ENCODE results near the gene PSAP.

PSAP gene

GRCh38 chr10:71789871-71790270 lies 61.2 kb downstream of the PSAP start:
- Histone ChIP-seq H3F3A (ENCODE audit: insufficient read depth) (no peaks in the 10 kb centered on the region), H4K20me1 (ENCODE audit: low read depth, low read length) (no peaks in the 10 kb centered on the region), H3K27me3 (ENCODE audit: low read length) (no peaks in the 10 kb centered on the region), H3K9ac (ENCODE audit: low read length) (no peak overlapping the region), H3K4me3 (ENCODE audit: insufficient read depth, low read length, poor library complexity, severe bottlenecking) (no peak overlapping the region), H3K9me3 (ENCODE audit: insufficient read depth, low read length) (no peaks in the 10 kb centered on the region), H3K4me2 (ENCODE audit: low read depth, low read length, poor library complexity, severe bottlenecking) (no peak overlapping the region), H3K9me2 (replicated peaks; ENCODE audit: insufficient read depth, low read length) (no peaks in the 10 kb centered on the region), H3K79me2 (ENCODE audit: insufficient read depth, low read length) (no peaks in the 10 kb centered on the region), H3K27ac (ENCODE audit: low read depth, low read length) (no peak overlapping the region), H3K36me3 (ENCODE audit: low read length) (no peaks in the 10 kb centered on the region), H2AFZ (ENCODE audit: low read depth, low read length, severe bottlenecking) (no peak overlapping the region)
- TF ChIP-seq EZH2phosphoT487 (conservative IDR thresholded peaks at IDR 0.05; ENCODE audit: low read length) = no peak
- no peak for TF ChIP-seq CTCF (IDR thresholded peaks at IDR 0.05; ENCODE audit: insufficient read depth, low read length, poor library complexity, severe bottlenecking)

DNA sequence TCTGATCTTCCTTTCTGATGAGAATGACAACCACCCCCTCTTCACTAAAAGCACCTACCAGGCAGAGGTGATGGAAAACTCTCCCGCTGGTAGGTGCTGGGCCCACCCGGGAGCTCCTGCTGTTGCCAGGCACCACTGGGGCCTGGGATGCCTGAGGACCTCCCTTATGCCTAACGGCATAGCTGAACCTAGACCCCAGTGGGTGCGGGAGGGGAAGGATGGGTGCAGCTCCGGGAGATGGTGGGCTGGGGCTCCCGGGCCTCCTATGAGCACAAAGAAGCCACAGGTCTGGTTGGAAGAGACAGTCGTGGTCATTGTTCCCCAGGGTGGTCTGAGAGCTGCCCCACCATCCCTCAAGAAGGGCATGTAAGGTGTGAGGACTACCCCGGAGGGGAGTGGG lies 62.1 kb downstream of the PSAP start:
- Histone ChIP-seq H3K4me2 (ENCODE audit: low read depth, low read length, poor library complexity, severe bottlenecking) (no peak overlapping the region), H3K9ac (ENCODE audit: low read length) (no peak overlapping the region), H3K36me3 (ENCODE audit: low read length) (no peaks in the 10 kb centered on the region), H3K9me2 (replicated peaks; ENCODE audit: insufficient read depth, low read length) (no peaks in the 10 kb centered on the region), H3K27ac (ENCODE audit: low read depth, low read length) (no peak overlapping the region), H3F3A (ENCODE audit: insufficient read depth) (no peaks in the 10 kb centered on the region), H3K79me2 (ENCODE audit: insufficient read depth, low read length) (no peaks in the 10 kb centered on the region), H3K27me3 (ENCODE audit: low read length) (no peaks in the 10 kb centered on the region), H3K9me3 (ENCODE audit: insufficient read depth, low read length) (no peaks in the 10 kb centered on the region), H4K20me1 (ENCODE audit: low read depth, low read length) (no peaks in the 10 kb centered on the region), H3K4me3 (ENCODE audit: insufficient read depth, low read length, poor library complexity, severe bottlenecking) (no peak overlapping the region), H2AFZ (ENCODE audit: low read depth, low read length, severe bottlenecking) (no peak overlapping the region)
- TF ChIP-seq EZH2phosphoT487 (conservative IDR thresholded peaks at IDR 0.05; ENCODE audit: low read length) = no peak
- TF ChIP-seq CTCF (IDR thresholded peaks at IDR 0.05; ENCODE audit: insufficient read depth, low read length, poor library complexity, severe bottlenecking) = no peak

- Histone ChIP-seq H3K9ac (ENCODE audit: low read length) (no peak overlapping the region), H3K4me2 (ENCODE audit: low read depth, low read length, poor library complexity, severe bottlenecking) (no peak overlapping the region)
- no peak for TF ChIP-seq CTCF (IDR thresholded peaks at IDR 0.05; ENCODE audit: insufficient read depth, low read length, poor library complexity, severe bottlenecking)
- TF ChIP-seq EZH2phosphoT487 (conservative IDR thresholded peaks at IDR 0.05; ENCODE audit: low read length) = no peak
Measured at GRCh38 chr10:71784679-71785272, 66.3 kb downstream of the PSAP start.

More at GRCh38 chr10:71784679-71785272, 66.3 kb downstream of the PSAP start:
- no peaks in the 10 kb centered on the region for H3K27me3 ChIP-seq (ENCODE audit: low read length)
- no peaks in the 10 kb centered on the region for H3K36me3 ChIP-seq (ENCODE audit: low read length)
- H2AFZ ChIP-seq (ENCODE audit: low read depth, low read length, severe bottlenecking) = no peak overlapping the region
- H3K79me2 ChIP-seq (ENCODE audit: insufficient read depth, low read length) = no peaks in the 10 kb centered on the region
- H3K4me3 ChIP-seq (ENCODE audit: insufficient read depth, low read length, poor library complexity, severe bottlenecking) = no peak overlapping the region
- H3K27ac ChIP-seq (ENCODE audit: low read depth, low read length) = no peak overlapping the region
- no peaks in the 10 kb centered on the region for H3K9me2 ChIP-seq (replicated peaks; ENCODE audit: insufficient read depth, low read length)
- no peaks in the 10 kb centered on the region for H3F3A ChIP-seq (ENCODE audit: insufficient read depth)
- no peaks in the 10 kb centered on the region for H3K9me3 ChIP-seq (ENCODE audit: insufficient read depth, low read length)
- no peaks in the 10 kb centered on the region for H4K20me1 ChIP-seq (ENCODE audit: low read depth, low read length)

Data from SU-DHL-6 (cell line).